Thoracic aorta (tissue), 2 donors: ENCODE data around the gene URGCP. TPM values are rescaled to one million over a fixed set of nuclear protein-coding genes. Genes with fewer than 3 reads are reported as not detected.
"Not testable (repeated sequence)": the region's sequence is repeated elsewhere in the genome, so short reads cannot be mapped to it uniquely, and the experiment has no call there.

ENCODE experiments used
- ATAC-seq: fragments of 150-250 bp; one replicate; pipeline ENCODE4 v1.8.0; 2017; ENCODE audit warnings: low read depth; ENCODE audit not compliant: insufficient number of reproducible peaks, low FRiP score
- DNase-seq: peaks from one replicate; pipeline ENCODE4 v3.0.0-alpha.2; 2020; ENCODE audit warnings: low spot score
- H3K27ac ChIP-seq, 2 donors: fragments of 200-600 bp; sonication (generic); 1 replicate in 1 of 2; 2 replicates in 1 of 2; pipeline ENCODE4 v1.5.1; 2016; ENCODE audit warnings: mild to moderate bottlenecking in 2 of 2, moderate library complexity in 2 of 2
- H3K27me3 ChIP-seq: fragments of 200-600 bp; sonication (generic); replicated peaks from 2 replicates; pipeline ENCODE4 v1.6.0; 2016; ENCODE audit warnings: mild to moderate bottlenecking; ENCODE audit not compliant: insufficient read depth
- H3K36me3 ChIP-seq: fragments of 200-600 bp; sonication (generic); one replicate; pipeline ENCODE4 v1.5.1; 2016
- H3K4me1 ChIP-seq, 2 donors: fragments of 200-600 bp; sonication (generic); 1 replicate in 1 of 2; 2 replicates in 1 of 2; pipeline versions ENCODE4 v1.5.1 to v1.6.0; 2016; ENCODE audit warnings: low read depth in 2 of 2, mild to moderate bottlenecking in 1 of 2; ENCODE audit not compliant: control insufficient read depth in 1 of 2
- H3K4me3 ChIP-seq: fragments of 200-600 bp; sonication (generic); 2 replicates; pipeline ENCODE4 v1.5.1; 2016; ENCODE audit warnings: mild to moderate bottlenecking
- H3K9me3 ChIP-seq: fragments of 200-600 bp; sonication (generic); 2 replicates; pipeline ENCODE4 v1.5.1; 2016
- total RNA-seq, 2 donors: library from RNA; depleted of rRNA; stranded (reverse); fragments of >200 nt; gene quantifications; one replicate each; pipeline versions ENCODE4 v1.1.0 to v1.2.3, GENCODE V29; 2016
- TF ChIP-seq, protein P1 (sequence below): fragments of 200-600 bp; sonication (generic); IDR thresholded peaks from one replicate; pipeline ENCODE4 v1.5.1; 2019; ENCODE audit warnings: antibody characterized with exemption

The URGCP gene
- total RNA-seq, 2 donors from 2014 or later = 33.7 to 41.0 TPM

DNA sequence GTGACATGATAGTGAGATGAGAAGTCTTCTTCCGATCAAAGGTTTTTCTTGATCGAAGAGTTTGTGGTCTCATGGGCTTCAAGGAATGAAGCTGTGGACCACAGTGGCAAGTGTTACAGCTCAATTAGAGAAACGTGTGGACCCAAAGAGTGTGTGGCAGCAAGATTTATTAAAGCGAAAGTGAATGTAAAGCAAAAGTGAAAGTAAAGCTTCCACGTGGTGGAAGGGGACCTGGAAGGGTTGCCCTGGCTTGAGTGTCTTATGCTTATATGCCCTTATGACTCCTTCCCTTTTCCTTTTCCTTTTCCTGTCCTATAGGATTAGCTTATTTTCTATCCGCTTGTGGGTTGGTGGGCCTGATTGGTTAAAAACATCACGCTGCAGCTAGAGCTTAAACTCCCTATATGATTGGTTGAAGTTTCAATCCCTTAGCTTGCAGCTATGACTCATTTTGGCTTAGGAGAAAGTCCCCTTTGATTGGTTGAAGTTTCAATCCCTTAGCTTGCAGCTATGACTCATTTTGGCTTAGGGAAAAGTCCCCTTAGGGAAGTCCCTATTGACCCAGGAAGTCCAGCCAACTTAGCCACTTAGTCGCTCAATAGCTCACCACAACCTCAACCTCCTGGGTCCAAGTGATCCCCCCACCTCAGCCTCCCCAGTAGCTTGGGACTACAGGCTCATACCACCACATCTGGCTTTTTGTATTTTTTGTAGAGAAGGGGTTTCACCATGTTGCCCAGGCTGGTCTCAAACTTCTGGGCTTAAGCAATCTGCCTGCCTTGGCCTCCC is 71.7 kb downstream of the URGCP start:
- Histone ChIP-seq H3K9me3 (peaks cover 4% of the 10 kb centered on the region), H3K36me3 (no peaks in the 10 kb centered on the region), H3K4me3 (peak overlapping the region; percentile 49), H3K27me3 (no peaks in the 10 kb centered on the region), H3K4me1 (no peaks in the 10 kb centered on the region), H3K27ac (no peak overlapping the region)
- TF ChIP-seq, protein P1, sequence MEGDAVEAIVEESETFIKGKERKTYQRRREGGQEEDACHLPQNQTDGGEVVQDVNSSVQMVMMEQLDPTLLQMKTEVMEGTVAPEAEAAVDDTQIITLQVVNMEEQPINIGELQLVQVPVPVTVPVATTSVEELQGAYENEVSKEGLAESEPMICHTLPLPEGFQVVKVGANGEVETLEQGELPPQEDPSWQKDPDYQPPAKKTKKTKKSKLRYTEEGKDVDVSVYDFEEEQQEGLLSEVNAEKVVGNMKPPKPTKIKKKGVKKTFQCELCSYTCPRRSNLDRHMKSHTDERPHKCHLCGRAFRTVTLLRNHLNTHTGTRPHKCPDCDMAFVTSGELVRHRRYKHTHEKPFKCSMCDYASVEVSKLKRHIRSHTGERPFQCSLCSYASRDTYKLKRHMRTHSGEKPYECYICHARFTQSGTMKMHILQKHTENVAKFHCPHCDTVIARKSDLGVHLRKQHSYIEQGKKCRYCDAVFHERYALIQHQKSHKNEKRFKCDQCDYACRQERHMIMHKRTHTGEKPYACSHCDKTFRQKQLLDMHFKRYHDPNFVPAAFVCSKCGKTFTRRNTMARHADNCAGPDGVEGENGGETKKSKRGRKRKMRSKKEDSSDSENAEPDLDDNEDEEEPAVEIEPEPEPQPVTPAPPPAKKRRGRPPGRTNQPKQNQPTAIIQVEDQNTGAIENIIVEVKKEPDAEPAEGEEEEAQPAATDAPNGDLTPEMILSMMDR = no peak
- DNase-seq (no peak), ATAC-seq (no peak)

DNA sequence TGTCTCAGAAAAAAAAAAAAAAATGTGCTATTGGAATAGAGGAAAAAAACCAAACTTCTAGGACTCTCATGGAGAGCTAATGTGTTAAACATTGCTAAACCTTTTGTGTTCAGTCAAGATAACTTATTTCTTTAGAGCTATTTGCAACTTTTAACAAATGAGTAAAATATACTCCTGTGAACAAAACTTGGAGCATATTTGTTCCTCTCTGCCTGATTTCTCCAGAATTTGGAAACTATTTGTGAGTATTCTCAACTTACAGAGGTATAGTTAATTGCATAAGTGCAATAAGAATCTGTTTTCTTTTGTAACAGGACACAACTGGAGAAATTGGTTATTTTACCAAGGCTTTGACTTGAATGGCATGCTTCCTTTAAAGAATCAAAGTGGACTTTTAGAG is 75.5 kb downstream of the URGCP start:
- not testable (repeated sequence) for H3K4me3 ChIP-seq, DNase-seq, H3K4me1 ChIP-seq, ATAC-seq, H3K27me3 ChIP-seq, H3K36me3 ChIP-seq, H3K9me3 ChIP-seq, H3K27ac ChIP-seq

Other genes starting within 250 kb of the URGCP start
- gene COA1, start 177.1 kb downstream of the URGCP start, total RNA-seq = 10 to 100 TPM; 39.9 to 77.4 TPM
- gene BLVRA, start 147.9 kb downstream of the URGCP start, total RNA-seq = 10 to 100 TPM; 35.3 to 46.4 TPM
- 10 to 100 TPM; 50.6 to 71.8 TPM for gene MRPS24, start 37.1 kb downstream of the URGCP start, total RNA-seq
- 10 to 100 TPM; 28.7 to 35.1 TPM for gene UBE2D4, start 19.8 kb upstream of the URGCP start, total RNA-seq
- gene SPDYE1, start 91.3 kb upstream of the URGCP start, total RNA-seq = not detected
- 100 to 1,000 TPM; 148 to 156 TPM for gene DBNL, start 138.1 kb upstream of the URGCP start, total RNA-seq
- 1 to 10 TPM; 1.8 to 9.5 TPM for gene PGAM2, start 159.0 kb upstream of the URGCP start, total RNA-seq
- gene POLM, start 175.9 kb upstream of the URGCP start, total RNA-seq = 10 to 100 TPM; 70.0 to 78.7 TPM
- gene AEBP1, start 197.7 kb upstream of the URGCP start, total RNA-seq = 1,000 to 10,000 TPM; 1,006 to 1,415 TPM
- 10 to 100 TPM; 38.7 to 43.8 TPM for gene POLD2, start 217.0 kb upstream of the URGCP start, total RNA-seq
- gene MYL7, start 234.7 kb upstream of the URGCP start, total RNA-seq = not detected